GM19025 (cell line): ENCODE data around the gene ADAM19.

Source experiments
- ATAC-seq: cut with Tn5 transposase; IDR thresholded peaks from one replicate; pipeline ENCODE4 v1.9.1; 2021; ENCODE audit warnings: mild to moderate bottlenecking, low read depth, moderate library complexity; ENCODE audit not compliant: unreplicated experiment

The ADAM19 gene

DNA sequence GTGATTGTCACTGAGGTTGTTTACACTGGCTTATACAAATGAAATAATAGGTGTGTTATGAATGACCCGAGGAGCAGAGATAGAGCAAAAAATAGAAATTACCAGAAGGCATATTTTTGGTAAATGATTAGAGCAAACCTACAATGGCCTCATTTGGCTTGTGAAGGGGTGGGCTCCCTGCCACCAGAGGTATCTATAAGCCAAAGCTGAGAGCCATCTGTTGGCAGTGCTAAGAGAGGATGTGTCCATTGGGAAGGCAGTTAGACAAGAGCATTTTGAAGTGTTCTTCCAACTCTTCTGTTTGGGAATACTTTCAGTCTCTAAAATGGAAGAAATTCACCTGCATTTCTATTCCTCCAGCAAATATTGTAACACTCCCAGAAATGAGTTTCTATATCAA is 104.9 kb downstream of the ADAM19 start:
- ATAC-seq: no peak

DNA sequence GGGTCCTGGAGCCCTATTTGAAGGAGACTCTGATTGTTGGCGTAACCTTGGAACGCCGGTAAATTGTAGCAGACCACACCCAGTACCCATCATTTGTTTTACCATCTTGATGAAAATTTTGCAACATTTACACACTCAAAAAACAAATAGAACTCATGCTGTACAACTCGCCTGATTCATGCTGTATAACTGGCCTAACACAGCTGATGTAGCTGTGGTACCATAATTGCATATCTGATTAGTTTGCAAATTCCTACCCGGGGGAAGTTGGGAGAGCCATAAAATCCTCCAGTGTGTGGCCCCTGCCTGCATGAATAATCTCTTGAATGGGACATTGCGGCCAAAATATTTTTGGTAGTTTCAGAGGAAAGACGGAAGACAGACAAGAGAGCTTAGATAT is 105.9 kb downstream of the ADAM19 start:
- no peak for ATAC-seq

DNA sequence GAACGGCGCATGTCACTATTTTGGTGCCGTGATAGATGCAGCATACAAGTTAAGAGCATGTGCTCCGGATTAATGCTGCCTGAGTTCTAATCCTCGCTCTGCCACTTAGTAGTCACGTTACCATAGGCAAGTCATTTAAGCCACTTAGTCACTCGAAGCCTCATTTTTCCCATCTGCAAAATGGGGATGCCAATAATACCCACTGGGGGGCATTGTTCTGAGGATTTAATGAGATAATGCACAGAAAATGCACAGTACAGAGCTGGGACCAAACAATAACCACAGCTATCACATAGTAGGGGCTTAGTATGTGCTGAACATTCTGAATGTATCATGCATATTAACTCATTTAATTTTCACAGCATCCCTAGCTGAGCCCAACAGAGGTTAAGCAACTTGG is 106.5 kb downstream of the ADAM19 start:
- no peak for ATAC-seq

DNA sequence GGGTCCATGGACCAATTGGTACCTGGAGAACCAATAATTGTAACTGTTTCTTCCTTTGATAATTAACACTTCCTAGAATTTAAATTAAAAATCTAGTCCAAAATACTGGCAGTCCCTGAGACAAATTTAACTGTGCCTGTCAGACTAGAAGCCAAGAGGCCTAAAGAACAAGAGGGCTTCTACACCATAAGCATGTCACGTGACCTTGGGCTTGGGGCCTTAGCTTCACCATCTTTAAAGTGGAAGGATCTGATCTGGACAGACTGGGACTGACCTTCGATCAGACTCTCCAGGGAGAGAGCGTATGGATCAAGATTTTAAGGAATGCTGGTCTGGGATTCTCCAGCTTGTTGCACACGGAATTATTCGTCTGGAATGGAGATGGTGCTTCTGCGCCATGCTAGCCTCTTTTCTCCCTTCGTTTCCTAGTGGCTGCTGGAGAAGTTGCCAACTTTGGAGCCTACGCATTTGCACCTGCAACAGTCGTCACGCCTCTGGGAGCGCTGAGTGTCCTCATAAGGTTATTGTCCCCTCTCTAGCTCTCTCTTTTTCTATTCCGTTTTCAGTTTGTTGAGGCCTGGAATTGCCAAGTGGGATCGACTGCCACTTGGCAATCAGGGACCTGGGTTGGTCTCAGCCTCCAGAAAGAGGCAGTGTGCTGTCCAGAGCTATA is 107.1 kb downstream of the ADAM19 start:
- ATAC-seq: no peak

DNA sequence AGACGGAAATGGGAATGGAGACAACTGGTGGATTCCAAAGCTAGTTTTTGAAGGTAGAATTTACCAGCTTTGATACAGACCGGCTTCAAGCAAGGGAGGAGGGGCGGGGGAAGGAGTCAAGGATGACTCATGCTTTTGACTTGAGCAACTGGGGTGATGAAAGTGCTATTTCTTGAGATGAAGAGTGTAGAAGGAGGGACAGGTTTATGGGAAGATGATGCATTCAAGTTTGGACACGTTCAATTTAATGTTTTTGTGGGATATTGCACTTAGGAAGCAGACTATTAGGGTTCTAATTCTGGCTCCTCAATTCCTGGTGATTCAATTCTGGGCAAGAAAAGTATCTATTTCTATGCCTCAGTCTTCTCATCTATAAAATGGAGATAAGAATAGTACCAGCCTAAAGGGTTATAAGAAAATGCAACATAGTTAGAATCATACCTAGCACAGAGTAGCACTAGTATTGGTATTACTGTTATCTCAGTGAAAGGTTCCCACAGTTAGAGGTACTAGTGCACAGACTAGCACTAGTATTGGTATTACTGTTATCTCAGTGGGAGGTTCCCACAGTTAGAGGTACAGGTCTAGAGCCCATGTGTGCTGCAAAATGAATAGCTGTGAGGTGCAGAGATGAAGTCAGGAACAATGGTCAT is 110.9 kb downstream of the ADAM19 start:
- ATAC-seq: peak; percentile 77

DNA sequence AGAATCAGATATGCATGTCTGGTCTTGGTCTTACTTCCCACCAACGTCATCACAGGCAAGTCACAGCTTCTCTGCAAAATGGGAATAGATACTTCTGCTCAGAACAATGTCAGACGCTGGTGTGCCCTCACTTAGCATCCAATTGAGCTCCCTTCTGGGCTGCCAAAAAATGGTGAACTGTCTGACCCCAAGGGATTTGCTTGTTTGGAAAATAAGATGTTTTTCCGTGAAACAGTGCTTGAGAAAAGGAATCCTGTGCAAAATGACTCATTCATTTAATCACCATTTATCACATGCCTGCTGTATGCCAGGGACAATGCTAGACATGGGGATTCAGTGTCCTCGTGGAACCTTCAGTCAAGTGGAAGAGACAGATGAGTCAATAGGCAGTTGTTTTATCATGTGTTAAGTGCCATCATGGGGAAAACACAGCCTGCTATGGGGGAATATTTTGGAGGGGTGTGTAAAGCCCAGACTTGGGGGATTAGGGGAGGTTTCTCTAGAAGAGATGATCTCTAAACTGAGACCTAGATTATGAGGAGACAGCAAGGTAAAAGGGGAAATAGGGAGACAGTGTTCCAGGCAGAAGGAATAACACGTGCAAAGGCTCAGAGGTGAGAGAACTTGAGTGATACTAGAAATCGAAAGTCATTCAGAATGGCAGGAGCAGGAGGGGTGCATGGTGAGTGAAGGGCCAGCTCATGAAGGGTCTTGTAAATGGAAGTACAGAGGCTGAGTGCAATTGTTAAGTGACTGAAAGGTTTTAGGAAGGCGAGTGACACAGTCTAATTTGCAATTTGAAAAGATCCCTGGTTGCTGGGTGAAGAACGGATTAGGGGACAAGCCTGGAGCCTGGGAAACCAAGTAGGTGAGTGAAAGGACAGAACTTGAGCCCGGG is 111.7 kb downstream of the ADAM19 start:
- peak; percentile 1 for ATAC-seq

DNA sequence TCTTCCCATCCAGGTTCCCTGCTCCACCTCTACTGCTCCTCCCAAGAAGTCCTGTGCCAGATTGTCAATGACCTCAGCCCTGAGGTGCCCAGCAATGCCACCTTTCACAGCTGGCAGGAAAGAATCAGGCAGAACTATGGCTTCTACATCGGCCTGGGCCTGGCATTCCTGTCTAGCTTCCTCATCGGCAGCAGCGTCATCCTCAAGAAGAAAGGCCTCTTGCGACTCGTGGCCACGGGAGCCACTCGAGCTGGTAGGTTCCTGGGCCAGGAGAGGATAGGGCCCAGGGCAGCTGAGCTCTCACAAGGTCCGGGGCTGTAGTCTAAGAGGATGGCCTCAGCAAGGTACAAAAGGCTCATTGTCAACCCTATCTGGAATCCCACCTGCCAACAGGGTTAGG is 112.5 kb downstream of the ADAM19 start:
- ATAC-seq: no peak

DNA sequence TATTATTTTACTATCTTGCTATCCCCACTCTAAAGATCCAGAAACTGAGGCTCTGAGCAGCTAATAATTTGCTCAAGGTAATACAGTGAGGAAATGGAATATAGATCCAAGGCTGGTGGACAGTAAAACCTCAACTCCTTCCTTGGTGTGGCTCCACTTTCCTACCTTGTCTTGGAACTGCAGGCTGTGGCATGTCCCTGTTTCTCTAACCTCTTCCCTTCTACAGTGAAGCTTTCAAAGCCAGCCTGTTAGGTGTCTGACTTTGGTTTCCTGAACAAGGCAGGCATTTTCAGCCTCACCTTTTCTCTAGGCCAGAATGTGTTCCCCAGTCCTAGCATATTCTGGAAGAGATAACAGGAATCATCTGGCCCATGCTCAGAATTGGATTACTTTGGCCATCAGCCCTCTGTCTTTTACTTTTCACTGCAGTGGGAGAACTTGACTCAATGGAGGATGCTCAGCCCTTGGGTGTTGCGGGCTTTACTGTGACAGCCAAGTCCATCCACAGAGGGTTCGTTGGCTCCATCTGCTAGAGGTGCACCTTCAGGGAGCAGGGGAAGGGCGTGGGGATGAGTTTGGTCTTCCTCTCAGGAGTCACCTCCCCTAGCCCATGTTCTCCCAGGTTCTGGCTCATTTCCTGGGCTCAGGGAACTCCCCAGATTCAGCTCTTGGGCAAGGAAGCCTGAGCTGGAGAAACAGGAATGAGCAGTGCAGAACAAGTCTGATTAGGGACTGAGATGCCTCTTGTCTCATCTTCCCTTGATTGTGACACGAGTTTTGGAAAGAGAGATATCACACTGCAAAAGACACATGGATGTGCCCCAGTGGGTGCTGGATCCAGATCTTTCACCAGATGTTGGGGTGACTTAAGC is 114.4 kb downstream of the ADAM19 start:
- no peak for ATAC-seq

DNA sequence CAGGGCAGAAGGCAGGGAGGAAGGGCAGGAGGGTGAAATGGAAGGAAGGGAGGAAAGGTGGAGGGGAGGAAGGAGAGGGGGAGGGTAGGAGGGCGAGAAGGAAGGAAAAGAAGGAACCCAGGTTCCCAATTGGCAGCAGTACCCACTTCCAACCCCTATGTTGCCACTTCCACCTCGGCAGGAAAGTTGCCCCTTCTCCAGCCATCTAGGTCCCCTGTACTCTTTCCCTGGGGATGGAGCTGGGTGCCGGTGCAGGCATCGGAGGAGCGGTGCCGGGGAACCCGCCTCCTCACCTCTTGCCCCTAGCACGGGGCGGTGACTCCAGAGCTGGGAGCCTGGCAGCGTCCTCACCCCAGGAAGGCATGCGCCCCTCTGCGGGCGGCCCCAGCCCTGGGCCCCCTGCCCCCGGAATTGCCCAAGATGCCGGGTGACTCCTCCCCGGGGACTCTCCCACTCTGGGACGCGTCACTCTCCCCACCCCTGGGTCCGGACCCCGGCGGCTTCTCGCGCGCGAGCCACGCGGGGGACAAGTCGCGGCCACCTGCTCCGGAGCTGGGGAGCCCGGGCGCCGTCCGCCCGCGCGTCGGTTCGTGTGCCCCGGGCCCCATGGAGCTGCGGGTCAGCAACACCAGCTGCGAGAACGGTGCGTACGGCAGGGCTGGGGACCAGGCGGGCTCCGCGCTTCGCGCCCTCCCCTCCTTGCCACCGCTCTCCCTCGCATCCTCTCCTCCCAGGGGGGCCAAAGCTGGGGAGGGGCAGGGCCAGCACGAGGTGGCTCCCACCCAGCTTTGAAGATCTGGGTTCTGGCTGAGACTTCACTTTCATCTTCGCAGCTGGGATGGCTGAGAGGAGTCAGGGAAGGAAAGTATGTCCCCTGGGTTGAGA is 115.6 kb downstream of the ADAM19 start, which contains the start of gene NIPAL4:
Gene NIPAL4, plus strand, starts transcription at position 499 of the 885 bp plus-strand sequence. Its CDS starts 108 bp downstream, at position 607.
- no peak for ATAC-seq

DNA sequence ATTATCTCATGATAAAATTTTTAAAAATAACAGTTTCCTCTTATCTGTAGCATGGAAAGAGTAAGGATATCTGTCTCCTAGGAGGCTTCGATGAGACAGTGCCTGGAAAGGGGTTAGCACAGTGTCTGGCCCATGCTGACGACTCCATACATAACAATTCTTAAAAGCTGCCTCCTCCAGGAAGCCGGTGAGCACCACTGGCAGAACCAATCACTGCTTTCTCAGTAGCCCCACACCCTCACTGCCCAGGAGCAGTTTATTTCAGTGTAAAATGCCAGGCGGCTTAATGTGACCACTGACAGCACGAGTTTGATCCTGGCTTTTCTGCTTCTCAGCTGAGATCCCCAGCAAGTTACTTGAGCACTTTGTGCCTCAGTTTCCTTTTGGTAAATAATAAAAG is 116.7 kb downstream of the ADAM19 start:
- no peak for ATAC-seq

DNA sequence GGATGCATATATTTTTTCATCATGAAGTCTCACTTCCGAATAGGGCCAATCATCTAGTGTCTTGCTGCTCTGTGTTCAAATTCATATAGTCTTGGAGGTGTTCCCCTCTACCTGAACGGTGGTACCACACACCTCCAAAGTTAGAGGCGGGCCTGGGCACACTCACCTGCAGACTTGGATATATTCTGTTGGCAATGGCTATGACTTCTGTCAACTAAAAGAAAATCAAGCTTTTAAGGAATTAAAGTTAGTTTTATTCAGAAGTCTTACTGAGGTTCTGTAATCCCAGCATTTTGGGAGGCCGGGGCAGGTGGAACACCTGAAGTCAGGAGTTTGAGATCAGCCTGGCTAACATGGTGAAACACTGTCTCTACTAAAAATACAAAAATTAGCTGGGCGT is 118.2 kb downstream of the ADAM19 start:
- no peak for ATAC-seq

DNA sequence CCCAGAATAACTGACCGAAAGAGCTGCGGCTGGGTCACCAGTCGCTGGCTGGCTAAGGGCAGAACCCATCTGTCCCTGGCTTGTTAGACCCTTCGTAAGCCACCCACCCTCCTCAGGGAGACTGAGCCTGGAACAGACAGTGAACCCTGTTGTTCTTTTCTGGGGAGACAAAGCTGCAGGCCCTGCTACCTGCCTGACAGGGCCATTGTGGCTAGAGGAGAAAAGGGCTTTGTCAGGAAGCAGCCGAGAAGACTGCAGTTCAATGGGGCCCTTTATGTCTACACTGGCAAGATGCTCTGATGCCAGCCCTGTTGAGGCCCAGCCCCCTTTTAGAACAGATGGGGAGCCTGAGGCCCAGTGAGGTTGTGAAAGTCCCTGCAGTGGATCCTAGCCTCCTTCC is 119.3 kb downstream of the ADAM19 start:
- ATAC-seq: no peak

DNA sequence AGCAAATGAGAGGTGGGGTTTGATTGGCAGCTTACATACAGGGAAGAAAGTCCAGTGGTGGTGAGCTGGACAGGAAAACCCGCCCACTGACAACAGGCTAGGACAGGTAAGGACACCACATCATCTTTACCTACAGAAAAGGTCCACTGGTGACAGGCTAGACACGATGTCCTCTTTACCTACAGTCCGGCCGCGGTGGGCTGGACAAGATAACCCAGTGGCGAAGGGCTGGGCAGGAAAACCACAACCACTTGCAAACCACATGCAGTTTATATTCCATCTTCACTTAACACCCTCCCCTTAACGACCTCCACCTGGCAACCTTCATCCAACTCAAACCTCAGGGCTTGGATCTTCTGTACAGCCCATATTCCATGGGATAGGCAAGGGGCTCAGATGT is 120.5 kb downstream of the ADAM19 start:
- ATAC-seq: no peak

DNA sequence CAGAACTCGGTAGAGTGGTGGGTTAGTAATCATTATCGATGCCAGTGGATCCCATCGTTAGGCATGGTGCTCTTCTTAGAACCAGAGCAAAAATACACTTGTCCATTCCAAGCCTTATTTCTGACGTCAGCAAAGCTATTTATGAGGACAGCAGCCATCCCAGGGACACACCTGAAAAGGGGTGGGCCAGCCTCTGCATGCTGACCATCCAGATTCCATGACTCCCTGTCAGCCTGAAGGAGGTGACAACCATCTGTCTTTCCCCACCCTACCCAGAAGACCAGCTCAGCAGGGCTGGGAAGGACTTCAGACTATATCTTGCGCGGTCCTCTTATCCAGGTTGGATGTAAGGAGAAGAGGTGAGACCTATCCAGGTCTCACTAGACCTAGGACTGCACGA is 121.3 kb downstream of the ADAM19 start:
- ATAC-seq: no peak

DNA sequence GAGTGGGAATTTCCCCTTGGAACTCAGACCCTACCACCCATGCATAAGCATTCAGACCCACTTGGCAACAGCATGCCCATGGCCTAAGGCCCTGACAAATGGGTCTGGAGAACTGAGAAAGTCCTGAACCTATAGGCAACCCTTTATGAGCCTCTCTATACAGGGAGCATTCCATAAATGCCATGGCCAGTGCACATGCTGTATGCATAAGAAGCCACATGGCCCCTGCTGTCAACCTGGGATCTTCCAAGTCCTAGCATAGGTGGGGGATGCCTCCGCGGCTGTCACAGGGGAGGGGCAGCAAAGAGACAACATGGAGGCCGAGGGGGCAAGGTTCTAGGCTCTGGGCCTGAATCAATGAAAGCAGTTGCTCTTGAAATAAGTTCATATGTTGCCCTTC is 123.8 kb downstream of the ADAM19 start:
- no peak for ATAC-seq

DNA sequence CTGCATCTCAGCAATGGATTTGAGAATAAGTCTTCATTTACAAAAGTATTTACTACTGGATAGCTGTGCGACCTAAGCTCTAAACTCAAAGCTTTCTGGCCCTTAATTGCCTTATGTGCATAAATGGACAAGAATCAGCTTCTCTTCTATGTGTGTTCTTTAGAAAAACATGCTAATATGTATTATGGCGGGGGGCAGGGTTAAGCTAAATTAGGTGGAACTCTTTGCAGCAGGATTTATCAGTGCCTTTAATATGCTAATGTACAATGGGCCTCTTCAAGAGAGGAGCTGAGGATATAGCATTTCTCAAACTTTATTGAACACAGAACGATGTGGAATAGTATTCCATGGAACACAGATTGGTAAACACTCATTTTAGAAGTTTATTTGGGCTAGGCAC is 125.6 kb downstream of the ADAM19 start:
- ATAC-seq: no peak

DNA sequence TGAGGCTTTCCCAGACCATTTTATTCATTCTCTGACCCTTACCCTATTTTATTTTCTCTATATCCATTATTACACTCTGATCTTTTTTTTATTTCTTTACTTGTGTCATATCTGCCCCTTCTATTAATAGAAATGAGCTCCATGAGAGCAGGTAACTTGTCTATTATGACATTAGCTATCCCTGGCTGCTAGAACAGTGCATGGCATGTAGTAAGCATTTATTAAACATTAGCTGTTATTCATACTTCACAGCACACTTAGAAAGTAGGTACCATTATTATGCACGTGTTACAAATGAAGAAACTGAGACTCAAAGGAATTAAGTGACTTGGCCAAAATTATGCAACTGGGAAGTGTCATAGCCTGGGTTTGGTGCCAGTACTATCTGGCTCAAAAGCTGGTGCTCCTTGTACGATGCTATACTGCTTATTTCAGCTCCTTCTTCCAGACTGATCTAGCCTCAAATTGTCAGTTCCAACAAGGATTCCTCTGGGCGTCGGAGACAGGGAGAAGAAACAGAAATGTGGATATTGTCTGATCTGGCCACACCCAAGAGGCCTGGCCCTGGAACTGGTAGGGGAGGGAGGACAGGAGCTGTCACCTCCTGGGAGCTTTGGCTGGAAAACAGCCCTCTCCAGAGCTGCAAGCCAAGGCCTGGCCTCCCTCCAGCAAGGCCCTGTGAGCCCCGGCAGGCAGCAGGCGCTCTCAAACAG is 126.4 kb downstream of the ADAM19 start:
- ATAC-seq: no peak

DNA sequence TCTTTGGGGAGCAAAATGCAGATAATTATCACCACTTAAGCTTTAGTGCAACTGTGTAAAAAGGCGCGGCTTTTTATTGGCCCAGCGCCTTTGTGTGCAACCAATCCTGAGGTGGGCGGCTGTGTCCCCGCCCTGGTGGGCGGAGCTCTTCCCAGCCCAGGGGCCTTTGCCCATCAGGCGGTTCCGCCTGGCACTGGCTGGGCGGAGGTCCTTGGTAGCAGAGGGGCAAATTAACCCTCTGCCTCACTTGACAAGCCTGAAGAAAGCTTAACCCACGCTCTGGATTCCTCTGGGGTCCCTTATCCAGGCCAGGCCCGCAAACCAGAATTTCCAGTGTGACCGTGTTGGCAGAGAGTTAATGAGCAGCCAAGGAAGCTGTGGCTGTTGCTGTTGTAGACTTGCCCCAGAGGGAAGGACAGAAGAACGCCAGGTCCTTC is 128.4 kb downstream of the ADAM19 start:
- ATAC-seq: no peak
